Activated CD8-positive, alpha-beta T cell treated with anti-CD3 and anti-CD28 coated beads, Interleukin-2, amount 10 ng/mL, durations not matched to agents 7 days and 5 days (primary cell): ENCODE data around the gene HMCN1. TPM values are rescaled to one million over a fixed set of nuclear protein-coding genes. Genes with fewer than 3 reads are reported as not detected.

Experiments used
- ATAC-seq: fragments of 150-1000 bp; cut with Tn5 transposase; one replicate; pipeline ENCODE4 v1.10.0; 2021; ENCODE audit warnings: moderate library complexity
- CTCF ChIA-PET: fragments of 350-600 bp; sonication (Branson Sonifier 250); formaldehyde crosslinking; loops from one replicate; lab custom pipeline; 2021; ENCODE audit warnings: antibody characterized with exemption; lab: Charles Lee
- POLR2A ChIA-PET: fragments of 350-600 bp; sonication (Branson Sonifier 250); formaldehyde crosslinking; loops from one replicate; lab custom pipeline; 2021; ENCODE audit warnings: antibody characterized with exemption; lab: Charles Lee
- DNase-seq: peaks from one replicate; pipeline ENCODE4 v3.0.0-alpha.2; 2020
- H3K27ac Mint-ChIP-seq: one replicate; pipeline ENCODE4 v1.8.0; 2021; ENCODE audit warnings: mild to moderate bottlenecking, mixed read lengths
- H3K27me3 Mint-ChIP-seq: one replicate; pipeline ENCODE4 v1.8.0; 2021; ENCODE audit warnings: low read depth, mixed read lengths
- H3K36me3 Mint-ChIP-seq: one replicate; pipeline ENCODE4 v1.8.0; 2021; ENCODE audit warnings: low read depth, mixed read lengths
- H3K4me1 Mint-ChIP-seq: one replicate; pipeline ENCODE4 v1.8.0; 2021; ENCODE audit warnings: low read depth, mixed read lengths
- H3K4me3 Mint-ChIP-seq: one replicate; pipeline ENCODE4 v1.8.0; 2021; ENCODE audit warnings: mild to moderate bottlenecking, mixed read lengths
- H3K9me3 Mint-ChIP-seq: one replicate; pipeline ENCODE4 v1.8.0; 2022; ENCODE audit warnings: mixed read lengths; ENCODE audit not compliant: insufficient read depth
- total RNA-seq, 2 experiments: library from RNA; stranded (reverse); gene quantifications; one replicate each; pipeline ENCODE4 v1.2.3, GENCODE V29; 2021

Gene HMCN1
- total RNA-seq, 2 experiments from 2014 or later: 0.05 to 0.18 TPM

DNA sequence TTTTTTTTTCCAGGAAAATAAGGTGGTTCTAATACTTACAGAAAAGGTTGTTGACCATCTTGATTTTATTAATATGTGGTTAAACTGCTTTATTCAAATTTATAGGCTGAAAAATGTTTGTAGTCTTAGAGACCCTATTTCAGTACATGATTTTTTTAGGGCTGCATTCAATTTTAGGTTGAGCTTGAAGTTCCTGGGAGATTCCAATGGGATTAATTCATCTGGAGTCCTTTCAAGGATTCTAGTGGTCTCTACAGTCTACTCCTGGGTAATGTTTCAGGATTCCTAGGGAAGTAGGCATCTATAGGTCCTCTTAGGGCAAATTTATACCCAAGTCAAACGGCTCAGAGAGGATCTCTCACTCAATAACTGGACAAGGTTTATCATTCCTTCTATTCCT lies 126.7 kb downstream of the HMCN1 start:
- H3K4me3 Mint-ChIP-seq: no peak overlapping the region
- DNase-seq (no peak), ATAC-seq (no peak)
- POLR2A ChIA-PET: no interaction called here
- peaks cover 3% of the 10 kb centered on the region for H3K27me3 Mint-ChIP-seq
- H3K36me3 Mint-ChIP-seq: no peaks in the 10 kb centered on the region
- no peak overlapping the region for H3K27ac Mint-ChIP-seq
- H3K4me1 Mint-ChIP-seq: no peaks in the 10 kb centered on the region
- CTCF ChIA-PET: no interaction called here
- no peaks in the 10 kb centered on the region for H3K9me3 Mint-ChIP-seq

DNA sequence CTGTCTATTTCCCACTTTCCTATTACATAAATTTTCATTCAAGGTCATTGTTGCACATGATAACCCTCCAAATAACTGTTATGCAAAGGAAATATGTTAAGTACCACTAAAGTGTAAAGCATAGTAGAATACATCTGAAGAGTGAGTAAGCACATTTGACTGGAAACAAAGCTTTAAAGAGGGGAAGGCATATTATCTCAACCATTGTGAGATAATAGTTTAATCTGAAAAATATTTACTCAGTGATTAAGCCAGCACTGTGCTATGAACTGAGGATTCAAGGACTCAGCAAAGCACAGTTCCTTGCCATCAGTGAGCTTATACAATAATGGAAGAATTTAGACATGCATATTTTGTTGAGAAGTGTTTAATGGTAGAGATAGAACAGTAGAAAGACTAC lies 127.4 kb downstream of the HMCN1 start:
- Mint-ChIP-seq H3K27me3 (peaks cover 3% of the 10 kb centered on the region), H3K9me3 (no peaks in the 10 kb centered on the region), H3K4me3 (no peak overlapping the region), H3K36me3 (no peaks in the 10 kb centered on the region), H3K27ac (no peak overlapping the region), H3K4me1 (no peaks in the 10 kb centered on the region)
- ChIA-PET CTCF (no interaction called here), POLR2A (no interaction called here)
- ATAC-seq (no peak), DNase-seq (no peak)

DNA sequence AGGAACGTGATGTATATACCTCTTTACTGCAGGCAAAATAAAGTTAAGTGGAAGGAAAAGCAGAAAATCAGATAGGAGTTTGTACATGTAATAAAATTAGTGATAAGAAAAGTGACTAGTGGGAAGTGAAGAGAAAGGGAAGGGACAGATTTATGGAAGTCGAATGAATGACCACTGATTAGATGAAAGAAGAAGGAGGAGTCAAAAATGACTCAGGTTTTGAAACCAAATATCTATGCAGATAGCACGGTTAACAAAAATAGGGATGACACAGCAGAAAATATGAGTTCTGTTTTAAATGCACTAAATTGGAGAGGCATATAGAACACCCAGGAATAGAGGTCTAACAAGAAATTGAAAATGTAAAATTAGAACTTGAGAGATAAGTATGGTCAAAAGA lies 128.0 kb downstream of the HMCN1 start:
- ATAC-seq (no peak), DNase-seq (no peak)
- Mint-ChIP-seq H3K27me3 (peaks cover 3% of the 10 kb centered on the region), H3K27ac (no peak overlapping the region), H3K4me1 (no peaks in the 10 kb centered on the region), H3K36me3 (no peaks in the 10 kb centered on the region), H3K9me3 (no peaks in the 10 kb centered on the region), H3K4me3 (no peak overlapping the region)
- ChIA-PET POLR2A (no interaction called here), CTCF (no interaction called here)

DNA sequence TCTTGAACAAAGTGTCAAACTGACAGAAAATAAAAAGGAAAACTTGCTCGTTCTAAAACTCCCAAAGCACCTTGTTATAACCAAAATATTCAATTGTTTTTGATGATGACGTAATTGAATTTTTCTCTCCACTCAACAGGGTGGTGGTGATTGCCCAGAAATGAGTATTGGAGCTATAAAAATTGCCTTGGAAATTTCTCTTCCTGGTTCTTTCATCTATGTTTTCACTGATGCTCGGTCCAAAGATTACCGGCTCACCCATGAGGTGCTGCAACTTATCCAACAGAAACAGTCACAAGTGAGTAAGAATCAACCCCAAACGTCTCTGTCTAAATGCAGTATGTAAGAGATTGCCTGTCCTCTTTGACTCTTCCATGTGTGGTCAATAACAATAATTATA lies 130.1 kb downstream of the HMCN1 start:
- ATAC-seq (no peak), DNase-seq (no peak)
- no peaks in the 10 kb centered on the region for H3K36me3 Mint-ChIP-seq
- H3K4me3 Mint-ChIP-seq: no peak overlapping the region
- ChIA-PET CTCF (no interaction called here), POLR2A (no interaction called here)
- H3K4me1 Mint-ChIP-seq: no peaks in the 10 kb centered on the region
- no peaks in the 10 kb centered on the region for H3K9me3 Mint-ChIP-seq
- peaks cover 3% of the 10 kb centered on the region for H3K27me3 Mint-ChIP-seq
- H3K27ac Mint-ChIP-seq: no peak overlapping the region

DNA sequence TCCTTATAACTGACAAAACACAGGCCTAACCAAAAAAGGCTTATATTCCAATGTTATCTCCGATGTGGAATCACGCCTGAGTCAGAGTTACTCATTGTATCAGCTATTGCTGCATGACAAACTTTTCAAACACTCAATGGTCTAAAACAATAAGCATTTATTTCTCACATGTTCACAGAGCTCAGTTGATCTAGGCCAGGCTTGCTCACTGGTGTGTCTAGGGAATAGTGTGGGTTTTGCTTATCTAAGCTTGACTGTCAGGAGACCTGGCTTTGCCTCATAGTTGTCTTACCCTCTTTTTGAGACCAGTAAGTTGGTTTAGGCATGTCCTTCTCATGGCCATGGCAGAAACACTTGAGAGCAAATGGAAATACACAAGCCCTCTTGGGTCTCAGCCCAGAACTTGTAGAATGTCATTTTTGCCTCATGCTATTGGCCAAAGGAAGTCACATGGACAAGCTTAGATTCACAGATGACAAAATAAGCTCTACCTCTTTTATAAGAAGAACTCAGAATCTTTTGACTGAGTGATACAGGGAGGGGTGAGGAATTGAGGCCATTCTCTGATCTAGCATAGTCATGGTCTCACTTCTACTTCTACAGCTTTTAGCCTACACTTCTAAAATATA lies 130.8 kb downstream of the HMCN1 start:
- H3K4me1 Mint-ChIP-seq: no peaks in the 10 kb centered on the region
- H3K4me3 Mint-ChIP-seq: no peak overlapping the region
- H3K36me3 Mint-ChIP-seq: no peaks in the 10 kb centered on the region
- DNase-seq (no peak), ATAC-seq (no peak)
- ChIA-PET CTCF (interaction anchor here (0.7 kb wide), 1 partner anchor 479 kb away, joined by 3 read pairs; no protein-coding TSS in a partner anchor), POLR2A (no interaction called here)
- H3K9me3 Mint-ChIP-seq: no peaks in the 10 kb centered on the region
- peaks cover 3% of the 10 kb centered on the region for H3K27me3 Mint-ChIP-seq
- no peak overlapping the region for H3K27ac Mint-ChIP-seq

DNA sequence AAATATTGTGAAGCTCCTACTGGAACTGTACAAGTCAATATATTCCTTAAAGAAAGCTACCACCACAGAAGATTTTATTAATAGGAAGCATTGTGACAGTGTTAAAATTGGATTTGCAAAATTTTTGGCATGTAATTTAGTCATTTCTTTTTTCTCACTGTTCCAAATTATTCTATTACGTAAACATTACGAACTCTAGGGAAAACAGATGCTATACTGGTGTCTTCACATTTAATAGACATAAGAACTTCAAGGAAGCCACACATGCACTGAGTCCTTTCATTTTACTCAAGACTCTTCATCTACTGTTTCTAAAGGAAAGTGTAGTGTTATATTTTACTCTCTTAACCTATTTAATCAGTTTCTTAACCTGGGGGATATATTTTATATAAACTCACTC lies 135.4 kb downstream of the HMCN1 start:
- Mint-ChIP-seq H3K27ac (no peak overlapping the region), H3K4me3 (no peak overlapping the region), H3K27me3 (no peaks in the 10 kb centered on the region), H3K36me3 (no peaks in the 10 kb centered on the region), H3K4me1 (no peaks in the 10 kb centered on the region), H3K9me3 (no peaks in the 10 kb centered on the region)
- no peak for ATAC-seq
- POLR2A ChIA-PET: no interaction called here
- CTCF ChIA-PET: no interaction called here
- no peak for DNase-seq

DNA sequence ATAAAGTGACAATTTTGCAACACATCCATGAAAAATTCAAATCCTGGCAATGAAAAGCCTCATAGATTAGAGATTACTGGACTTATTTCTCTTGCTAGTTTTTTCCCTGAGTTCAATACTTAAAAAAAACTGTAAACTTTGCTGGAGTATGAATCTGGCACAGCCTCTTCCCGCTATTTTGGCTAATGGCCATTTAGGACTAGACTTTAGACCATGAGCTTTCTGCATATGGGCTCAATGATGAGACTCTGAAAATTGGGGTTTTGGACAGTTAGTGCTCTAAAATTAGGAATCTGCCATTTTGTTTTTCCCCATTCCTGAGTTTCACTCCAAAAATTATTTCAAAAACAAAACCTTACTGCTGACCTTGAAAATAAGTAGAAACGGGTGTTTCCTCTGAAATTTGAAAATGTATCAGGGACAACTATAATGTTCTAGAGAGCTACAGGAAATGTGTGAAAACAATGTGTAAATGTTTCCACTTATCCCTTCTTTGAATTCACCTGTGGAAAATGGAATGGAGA lies 137.5 kb downstream of the HMCN1 start:
- H3K27me3 Mint-ChIP-seq: no peaks in the 10 kb centered on the region
- no peak overlapping the region for H3K4me3 Mint-ChIP-seq
- no peaks in the 10 kb centered on the region for H3K4me1 Mint-ChIP-seq
- DNase-seq (no peak), ATAC-seq (no peak)
- no peaks in the 10 kb centered on the region for H3K36me3 Mint-ChIP-seq
- no peak overlapping the region for H3K27ac Mint-ChIP-seq
- POLR2A ChIA-PET: no interaction called here
- CTCF ChIA-PET: no interaction called here
- no peaks in the 10 kb centered on the region for H3K9me3 Mint-ChIP-seq

DNA sequence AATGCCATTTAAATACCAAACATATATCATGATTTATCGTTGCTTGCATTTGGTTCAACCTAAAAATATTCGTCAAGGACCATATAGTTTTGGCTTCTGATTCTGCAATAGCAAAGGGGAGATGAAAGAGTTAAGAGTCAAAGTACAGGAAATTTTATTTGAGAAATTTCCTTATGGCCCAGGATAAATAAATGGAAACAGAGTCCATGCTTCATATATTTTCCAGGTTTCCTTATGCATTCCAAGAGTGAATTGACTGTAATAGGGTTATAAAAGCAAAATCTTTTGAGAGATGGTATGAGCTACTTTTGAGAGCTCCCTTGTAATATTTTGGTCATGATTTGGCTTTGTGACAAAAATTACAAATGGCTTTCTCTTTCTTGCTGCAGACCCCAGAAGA lies 140.1 kb downstream of the HMCN1 start:
- Mint-ChIP-seq H3K27me3 (no peaks in the 10 kb centered on the region), H3K36me3 (no peaks in the 10 kb centered on the region), H3K4me1 (no peaks in the 10 kb centered on the region), H3K9me3 (no peaks in the 10 kb centered on the region), H3K4me3 (no peak overlapping the region), H3K27ac (no peak overlapping the region)
- no peak for DNase-seq
- ChIA-PET POLR2A (no interaction called here), CTCF (no interaction called here)
- ATAC-seq: no peak

DNA sequence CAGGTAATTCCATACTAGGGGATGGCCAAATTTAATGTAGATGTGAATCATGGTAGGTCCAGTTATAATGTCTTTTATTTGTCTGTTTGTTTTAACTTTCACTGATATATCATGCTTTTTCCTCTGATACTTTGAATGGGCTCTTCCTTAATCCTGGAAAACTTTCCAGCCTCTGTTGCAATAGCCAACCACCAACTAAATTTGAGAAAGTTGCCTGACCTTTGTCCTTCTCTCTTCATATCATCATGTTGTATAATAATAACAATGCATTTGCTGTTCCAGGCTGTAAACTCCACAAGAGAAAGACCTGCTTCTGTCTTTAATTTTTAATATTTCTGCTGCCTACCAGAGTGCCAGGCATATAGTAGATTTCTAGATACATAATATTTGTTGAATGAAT lies 146.1 kb downstream of the HMCN1 start:
- Mint-ChIP-seq H3K4me3 (no peak overlapping the region), H3K27me3 (no peaks in the 10 kb centered on the region), H3K9me3 (no peaks in the 10 kb centered on the region), H3K36me3 (no peaks in the 10 kb centered on the region), H3K27ac (no peak overlapping the region), H3K4me1 (no peaks in the 10 kb centered on the region)
- ATAC-seq (no peak), DNase-seq (no peak)
- ChIA-PET POLR2A (no interaction called here), CTCF (no interaction called here)

DNA sequence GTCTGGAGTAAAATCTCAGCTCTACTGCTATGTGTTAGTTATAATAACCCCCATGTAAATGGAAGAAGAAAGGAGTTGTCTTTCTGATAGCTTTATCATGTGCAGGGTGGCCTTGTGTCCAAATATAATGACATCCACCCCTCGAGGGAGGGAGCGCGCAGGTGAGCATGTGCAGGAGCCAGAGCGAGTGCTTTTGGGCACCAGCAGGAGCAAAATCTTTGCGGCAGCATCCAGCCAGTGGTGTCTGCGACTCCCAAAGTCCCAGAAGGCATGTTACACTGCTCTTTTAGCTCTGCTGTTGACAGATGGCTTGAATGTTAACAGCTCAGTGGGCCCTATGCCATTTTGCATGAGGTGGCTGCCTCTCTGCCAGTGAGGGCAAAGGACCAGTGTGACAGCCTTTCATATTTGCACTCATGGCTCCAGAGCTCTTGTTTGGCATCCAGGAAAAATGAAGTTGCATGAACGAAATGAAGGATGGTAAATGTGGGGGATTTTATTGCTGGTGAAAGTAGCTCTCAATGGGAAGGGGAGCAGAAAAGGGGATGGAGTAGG lies 146.7 kb downstream of the HMCN1 start:
- Mint-ChIP-seq H3K9me3 (no peaks in the 10 kb centered on the region), H3K36me3 (no peaks in the 10 kb centered on the region), H3K27me3 (no peaks in the 10 kb centered on the region), H3K27ac (no peak overlapping the region), H3K4me3 (no peak overlapping the region), H3K4me1 (no peaks in the 10 kb centered on the region)
- POLR2A ChIA-PET: no interaction called here
- no peak for DNase-seq
- CTCF ChIA-PET: no interaction called here
- ATAC-seq: no peak

DNA sequence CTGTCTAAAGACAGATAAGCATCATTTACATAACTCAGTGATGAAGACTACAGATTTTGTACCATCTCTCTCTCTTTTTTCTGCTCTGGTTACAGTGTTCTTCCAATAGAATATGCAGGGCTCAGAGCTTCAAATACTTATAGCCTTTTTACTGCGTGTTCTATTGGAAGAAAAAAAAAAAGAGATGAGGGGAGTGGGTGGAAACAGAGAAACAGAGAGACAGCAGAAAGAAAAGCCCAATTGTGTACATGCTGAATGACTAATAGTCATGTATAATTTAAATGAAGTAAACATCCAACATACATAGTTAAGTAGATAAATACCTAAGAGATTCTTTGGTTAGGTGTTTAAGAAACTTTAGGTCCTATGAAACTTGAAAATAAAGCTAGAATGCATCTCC lies 151.9 kb downstream of the HMCN1 start:
- no peak for DNase-seq
- no peak overlapping the region for H3K27ac Mint-ChIP-seq
- POLR2A ChIA-PET: no interaction called here
- H3K36me3 Mint-ChIP-seq: no peaks in the 10 kb centered on the region
- no peaks in the 10 kb centered on the region for H3K27me3 Mint-ChIP-seq
- H3K4me3 Mint-ChIP-seq: no peak overlapping the region
- CTCF ChIA-PET: no interaction called here
- H3K9me3 Mint-ChIP-seq: no peaks in the 10 kb centered on the region
- no peak for ATAC-seq
- H3K4me1 Mint-ChIP-seq: no peaks in the 10 kb centered on the region

DNA sequence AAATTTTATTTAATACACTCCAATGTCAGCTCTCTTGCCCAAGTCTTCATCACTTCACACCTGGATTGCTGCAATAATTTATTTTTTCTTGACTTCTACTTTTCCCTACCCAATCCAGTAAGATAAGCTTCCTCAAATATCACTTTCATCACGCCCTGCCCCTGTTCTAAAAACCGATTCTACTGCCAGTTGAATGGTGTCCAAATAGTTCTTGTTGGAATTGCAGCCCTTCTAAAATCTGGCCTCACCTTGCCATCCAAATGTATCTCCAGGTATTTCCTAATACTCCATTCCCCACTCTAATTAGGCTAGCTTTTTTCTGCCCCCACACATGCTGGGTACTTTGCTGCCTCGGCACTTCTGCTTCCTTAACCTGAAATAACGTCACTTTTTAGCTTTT lies 152.5 kb downstream of the HMCN1 start:
- H3K4me3 Mint-ChIP-seq: no peak overlapping the region
- H3K27ac Mint-ChIP-seq: no peak overlapping the region
- POLR2A ChIA-PET: no interaction called here
- CTCF ChIA-PET: no interaction called here
- H3K27me3 Mint-ChIP-seq: no peaks in the 10 kb centered on the region
- ATAC-seq (no peak), DNase-seq (no peak)
- H3K4me1 Mint-ChIP-seq: no peaks in the 10 kb centered on the region
- no peaks in the 10 kb centered on the region for H3K36me3 Mint-ChIP-seq
- no peaks in the 10 kb centered on the region for H3K9me3 Mint-ChIP-seq
